Adrenal gland (tissue), 5 donors: ENCODE results near the gene MARCKS.

Source experiments
- CTCF ChIP-seq, 6 experiments: fragments of 450-650 bp in 4 of 6; fragments of 200-600 bp in 2 of 6; sonication (generic) in 1 of 6; IDR thresholded peaks; 1 replicate in 5 of 6; 2 replicates in 1 of 6; pipeline versions ENCODE4 v1.5.1 to v1.8.0; 2016 to 2021; ENCODE audit warnings: antibody characterized with exemption in 6 of 6, mild to moderate bottlenecking in 2 of 6, moderate library complexity in 1 of 6
- POLR2A ChIP-seq, 2 donors: fragments of 450-650 bp; IDR thresholded peaks; one replicate each; pipeline ENCODE4 v1.6.1; 2017; ENCODE audit warnings: antibody characterized with exemption in 2 of 2, mild to moderate bottlenecking in 2 of 2, moderate library complexity in 1 of 2
- donor health status: DM: no; HTN: no; CAD: no.

- TF ChIP-seq CTCF (IDR thresholded peaks at IDR 0.05) (no peak), POLR2A (IDR thresholded peaks at IDR 0.05) (no peak)
Observed at GRCh38 chr6:113881478-113881980, 24.4 kb downstream of the MARCKS start.
